ENCODE results near the gene ZNF83. TPM values are rescaled to one million over a fixed set of nuclear protein-coding genes. Genes with fewer than 3 reads are reported as not detected.

Gene ZNF83
- total RNA-seq, 1 experiment from 2014 or later = 31.9 TPM

DNA sequence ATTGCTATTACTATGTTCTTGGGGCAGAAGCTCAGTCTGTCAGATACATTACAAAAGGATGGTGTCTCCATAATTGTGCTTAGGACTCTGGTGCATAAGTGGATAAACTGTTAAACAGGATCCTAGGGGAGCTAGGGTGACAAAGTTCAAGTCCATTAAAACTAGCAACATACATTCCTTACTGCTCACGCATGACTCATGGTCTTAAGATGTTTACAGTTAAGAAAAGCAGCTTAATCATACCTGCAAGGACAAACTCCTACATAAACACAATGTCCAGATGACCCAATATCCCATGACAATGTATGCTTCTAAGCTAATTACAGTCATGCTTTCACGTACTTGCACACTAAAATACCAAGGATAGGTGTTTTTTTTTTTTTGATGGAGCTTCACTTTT, 71.6 kb downstream of the ZNF83 start:
- H3K4me3 ChIP-seq (ENCODE audit: low read depth in 2 of 2, low read length in 2 of 2) = no peak overlapping the region
- in situ Hi-C loops (cut with HindIII; ENCODE audit: low pct_unique_long_range_greater_than_20kb, low sequenced_read_pairs) = no loop called here
- DNase-seq (ENCODE audit: low read depth, low spot score) (peak; percentile 67), ATAC-seq (peak; percentile 38; the same call in 1 of the 2 replicates)
- no peaks in the 10 kb centered on the region for H3K27me3 ChIP-seq (ENCODE audit: control insufficient read depth, insufficient read depth, low read length)
- intact Hi-C loops (cut with micrococcal nuclease; ENCODE audit: unreplicated experiment) = no loop called here
- no TSS peak for BruUV-seq (replicated peaks)
- H3K36me3 ChIP-seq (ENCODE audit: control insufficient read depth, insufficient read depth, low read length) = no peaks in the 10 kb centered on the region
- TF ChIP-seq POLR2AphosphoS5 (IDR thresholded peaks at IDR 0.05; ENCODE audit: low read depth, low read length) (no peak), SIN3A (IDR thresholded peaks at IDR 0.05; ENCODE audit: borderline replicate concordance, insufficient read depth, low read depth, low read length) (no peak), TCF7L2 (IDR thresholded peaks at IDR 0.05; ENCODE audit: low read depth, low read length) (no peak)
- TF ChIP-seq, protein P1, sequence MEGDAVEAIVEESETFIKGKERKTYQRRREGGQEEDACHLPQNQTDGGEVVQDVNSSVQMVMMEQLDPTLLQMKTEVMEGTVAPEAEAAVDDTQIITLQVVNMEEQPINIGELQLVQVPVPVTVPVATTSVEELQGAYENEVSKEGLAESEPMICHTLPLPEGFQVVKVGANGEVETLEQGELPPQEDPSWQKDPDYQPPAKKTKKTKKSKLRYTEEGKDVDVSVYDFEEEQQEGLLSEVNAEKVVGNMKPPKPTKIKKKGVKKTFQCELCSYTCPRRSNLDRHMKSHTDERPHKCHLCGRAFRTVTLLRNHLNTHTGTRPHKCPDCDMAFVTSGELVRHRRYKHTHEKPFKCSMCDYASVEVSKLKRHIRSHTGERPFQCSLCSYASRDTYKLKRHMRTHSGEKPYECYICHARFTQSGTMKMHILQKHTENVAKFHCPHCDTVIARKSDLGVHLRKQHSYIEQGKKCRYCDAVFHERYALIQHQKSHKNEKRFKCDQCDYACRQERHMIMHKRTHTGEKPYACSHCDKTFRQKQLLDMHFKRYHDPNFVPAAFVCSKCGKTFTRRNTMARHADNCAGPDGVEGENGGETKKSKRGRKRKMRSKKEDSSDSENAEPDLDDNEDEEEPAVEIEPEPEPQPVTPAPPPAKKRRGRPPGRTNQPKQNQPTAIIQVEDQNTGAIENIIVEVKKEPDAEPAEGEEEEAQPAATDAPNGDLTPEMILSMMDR (IDR thresholded peaks at IDR 0.05) = no peak
- TF ChIP-seq, protein P2, sequence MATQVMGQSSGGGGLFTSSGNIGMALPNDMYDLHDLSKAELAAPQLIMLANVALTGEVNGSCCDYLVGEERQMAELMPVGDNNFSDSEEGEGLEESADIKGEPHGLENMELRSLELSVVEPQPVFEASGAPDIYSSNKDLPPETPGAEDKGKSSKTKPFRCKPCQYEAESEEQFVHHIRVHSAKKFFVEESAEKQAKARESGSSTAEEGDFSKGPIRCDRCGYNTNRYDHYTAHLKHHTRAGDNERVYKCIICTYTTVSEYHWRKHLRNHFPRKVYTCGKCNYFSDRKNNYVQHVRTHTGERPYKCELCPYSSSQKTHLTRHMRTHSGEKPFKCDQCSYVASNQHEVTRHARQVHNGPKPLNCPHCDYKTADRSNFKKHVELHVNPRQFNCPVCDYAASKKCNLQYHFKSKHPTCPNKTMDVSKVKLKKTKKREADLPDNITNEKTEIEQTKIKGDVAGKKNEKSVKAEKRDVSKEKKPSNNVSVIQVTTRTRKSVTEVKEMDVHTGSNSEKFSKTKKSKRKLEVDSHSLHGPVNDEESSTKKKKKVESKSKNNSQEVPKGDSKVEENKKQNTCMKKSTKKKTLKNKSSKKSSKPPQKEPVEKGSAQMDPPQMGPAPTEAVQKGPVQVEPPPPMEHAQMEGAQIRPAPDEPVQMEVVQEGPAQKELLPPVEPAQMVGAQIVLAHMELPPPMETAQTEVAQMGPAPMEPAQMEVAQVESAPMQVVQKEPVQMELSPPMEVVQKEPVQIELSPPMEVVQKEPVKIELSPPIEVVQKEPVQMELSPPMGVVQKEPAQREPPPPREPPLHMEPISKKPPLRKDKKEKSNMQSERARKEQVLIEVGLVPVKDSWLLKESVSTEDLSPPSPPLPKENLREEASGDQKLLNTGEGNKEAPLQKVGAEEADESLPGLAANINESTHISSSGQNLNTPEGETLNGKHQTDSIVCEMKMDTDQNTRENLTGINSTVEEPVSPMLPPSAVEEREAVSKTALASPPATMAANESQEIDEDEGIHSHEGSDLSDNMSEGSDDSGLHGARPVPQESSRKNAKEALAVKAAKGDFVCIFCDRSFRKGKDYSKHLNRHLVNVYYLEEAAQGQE (IDR thresholded peaks at IDR 0.05; ENCODE audit: insufficient read depth in 1 of 2, low read depth in 2 of 2, low read length in 1 of 2) = no peak
- POLR2A ChIA-PET = interaction anchor here (0.6 to 0.7 kb wide), 2 partner anchors 12 to 170 kb away, joined by 5 to 8 read pairs; no protein-coding TSS in a partner anchor
- no peak overlapping the region for H3K27ac ChIP-seq (ENCODE audit: low read length)
- CTCF ChIA-PET = no interaction called here
- no peaks in the 10 kb centered on the region for H3K9me3 ChIP-seq (ENCODE audit: control insufficient read depth, insufficient read depth, low read depth, low read length)
- no peaks in the 10 kb centered on the region for H3K4me1 ChIP-seq (ENCODE audit: control insufficient read depth, insufficient read depth, low read length)

DNA sequence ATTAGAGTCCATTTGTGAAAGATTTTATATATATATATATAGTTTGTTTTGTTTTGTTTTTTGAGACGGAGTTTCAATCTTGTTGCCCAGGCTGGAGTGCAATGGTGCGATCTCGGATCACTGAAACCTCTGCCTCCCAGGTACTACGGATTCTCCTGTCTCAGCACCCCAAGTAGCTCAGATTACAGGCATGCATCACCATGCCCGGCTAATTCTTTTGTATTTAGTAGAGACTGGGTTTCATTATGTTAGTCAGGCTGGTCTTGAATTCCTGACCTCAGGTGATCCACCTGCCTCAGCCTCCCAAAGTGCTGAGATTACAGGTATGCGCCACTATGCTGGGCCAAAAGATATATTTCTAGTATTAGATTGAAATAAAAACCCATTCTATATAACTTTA, 72.0 kb downstream of the ZNF83 start:
- Histone ChIP-seq H3K4me3 (ENCODE audit: low read depth in 2 of 2, low read length in 2 of 2) (no peak overlapping the region), H3K36me3 (ENCODE audit: control insufficient read depth, insufficient read depth, low read length) (no peaks in the 10 kb centered on the region), H3K27ac (ENCODE audit: low read length) (no peak overlapping the region), H3K4me1 (ENCODE audit: control insufficient read depth, insufficient read depth, low read length) (no peaks in the 10 kb centered on the region), H3K27me3 (ENCODE audit: control insufficient read depth, insufficient read depth, low read length) (no peaks in the 10 kb centered on the region), H3K9me3 (ENCODE audit: control insufficient read depth, insufficient read depth, low read depth, low read length) (no peaks in the 10 kb centered on the region)
- POLR2A ChIA-PET = interaction anchor here (0.7 kb wide), 1 partner anchor 12 kb away, joined by 8 read pairs; no protein-coding TSS in a partner anchor
- in situ Hi-C loops (cut with HindIII; ENCODE audit: low pct_unique_long_range_greater_than_20kb, low sequenced_read_pairs) (no loop called here), intact Hi-C loops (cut with micrococcal nuclease; ENCODE audit: unreplicated experiment) (no loop called here)
- TF ChIP-seq, protein P2 (IDR thresholded peaks at IDR 0.05; ENCODE audit: insufficient read depth in 1 of 2, low read depth in 2 of 2, low read length in 1 of 2) = no peak
- TF ChIP-seq, protein P1 (IDR thresholded peaks at IDR 0.05) = no peak
- TF ChIP-seq POLR2AphosphoS5 (IDR thresholded peaks at IDR 0.05; ENCODE audit: low read depth, low read length) = no peak
- BruUV-seq (replicated peaks) = no TSS peak
- DNase-seq (ENCODE audit: low read depth, low spot score) (no peak), ATAC-seq (no peak)
- CTCF ChIA-PET = no interaction called here

Other genes with a start within 250 kb of the ZNF83 start
- gene ZNF528, start 240.5 kb downstream of the ZNF83 start, total RNA-seq (2021; ENCODE audit: unreplicated experiment) = 9.3 TPM
- not detected for gene ZNF534, start 209.2 kb downstream of the ZNF83 start, total RNA-seq (2021; ENCODE audit: unreplicated experiment)
- gene ZNF578, start 184.8 kb downstream of the ZNF83 start, total RNA-seq (2021; ENCODE audit: unreplicated experiment) = not detected
- 19.1 TPM for gene ZNF808, start 110.7 kb downstream of the ZNF83 start, total RNA-seq (2021; ENCODE audit: unreplicated experiment)
- 16.4 TPM for gene ZNF701, start 68.1 kb downstream of the ZNF83 start, total RNA-seq (2021; ENCODE audit: unreplicated experiment)
- gene ZNF611, start 96.7 kb upstream of the ZNF83 start, total RNA-seq (2021; ENCODE audit: unreplicated experiment) = 16.6 TPM
- gene ZNF600, start 148.4 kb upstream of the ZNF83 start, total RNA-seq (2021; ENCODE audit: unreplicated experiment) = 13.6 TPM
- 26.7 TPM for gene ZNF28, start 183.3 kb upstream of the ZNF83 start, total RNA-seq (2021; ENCODE audit: unreplicated experiment)
- 27.5 TPM for gene ZNF468, start 219.3 kb upstream of the ZNF83 start, total RNA-seq (2021; ENCODE audit: unreplicated experiment)